ENCODE measurements around the gene NPIPA3.
"Not testable (repeated sequence)": the region's sequence is repeated elsewhere in the genome, so short reads cannot be mapped to it uniquely, and the experiment has no call there.

Gene NPIPA3

GRCh38 chr16:14703156-14704011 lies at the start of gene NPIPA3:
Gene NPIPA3, plus strand, starts transcription at chr16:14703411. Its CDS starts 5,533 bp downstream, at chr16:14708944.
- DNase-seq (ENCODE audit: low read depth in 3 of 3) = not testable (repeated sequence)

GRCh38 chr16:14658063-14658462 lies 45.1 kb upstream of the NPIPA3 start:
- DNase-seq (ENCODE audit: low read depth in 3 of 3) = no peak

- DNase-seq (ENCODE audit: low read depth in 3 of 3) = no peak
Observed at GRCh38 chr16:14667347-14668266, 35.6 kb upstream of the NPIPA3 start.

GRCh38 chr16:14668556-14669223 lies 34.5 kb upstream of the NPIPA3 start:
- DNase-seq (ENCODE audit: low read depth in 3 of 3) = no peak

GRCh38 chr16:14669776-14670175 lies 33.4 kb upstream of the NPIPA3 start:
- DNase-seq (ENCODE audit: low read depth in 3 of 3) = no peak

GRCh38 chr16:14672403-14672971 lies 30.7 kb upstream of the NPIPA3 start:
- no peak for DNase-seq (ENCODE audit: low read depth in 3 of 3)

DNA sequence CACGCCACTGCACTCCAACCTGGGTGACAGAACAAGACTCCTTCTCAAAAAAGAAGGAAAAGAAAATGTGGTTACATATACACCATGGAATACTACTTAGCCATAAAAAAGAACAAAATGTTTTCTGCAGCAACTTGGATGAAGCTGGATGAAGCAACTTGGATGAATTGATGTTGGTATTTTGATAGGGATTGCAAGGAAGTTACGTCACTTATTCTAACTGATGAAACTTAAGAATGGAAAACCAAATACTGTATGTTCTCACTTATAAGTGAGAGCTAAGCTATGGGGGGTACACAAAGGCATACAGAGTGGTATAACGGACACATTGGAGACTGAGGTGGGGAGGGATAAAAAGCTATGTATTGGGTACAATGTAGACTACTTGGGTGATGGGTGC lies 26.6 kb upstream of the NPIPA3 start:
- DNase-seq (ENCODE audit: low read depth in 3 of 3) = no peak

DNA sequence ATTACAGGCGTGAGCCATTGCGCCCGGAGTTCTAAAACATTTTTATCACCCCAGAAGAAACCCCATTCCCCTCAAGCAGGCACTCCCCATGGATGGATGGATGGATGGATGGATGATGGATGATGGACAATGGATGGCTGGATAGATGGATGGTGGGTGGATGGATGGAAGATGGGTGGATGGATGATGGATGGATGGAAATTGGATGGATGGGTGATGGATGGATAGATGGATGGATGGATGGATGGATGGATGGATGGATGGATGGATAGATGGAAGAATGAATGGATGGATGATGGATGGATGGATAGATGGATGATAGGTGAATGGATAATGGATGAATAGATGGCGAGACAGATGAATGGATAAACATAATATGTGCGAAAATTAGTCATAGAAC lies 25.6 kb upstream of the NPIPA3 start:
- DNase-seq (ENCODE audit: low read depth in 3 of 3) = no peak

DNA sequence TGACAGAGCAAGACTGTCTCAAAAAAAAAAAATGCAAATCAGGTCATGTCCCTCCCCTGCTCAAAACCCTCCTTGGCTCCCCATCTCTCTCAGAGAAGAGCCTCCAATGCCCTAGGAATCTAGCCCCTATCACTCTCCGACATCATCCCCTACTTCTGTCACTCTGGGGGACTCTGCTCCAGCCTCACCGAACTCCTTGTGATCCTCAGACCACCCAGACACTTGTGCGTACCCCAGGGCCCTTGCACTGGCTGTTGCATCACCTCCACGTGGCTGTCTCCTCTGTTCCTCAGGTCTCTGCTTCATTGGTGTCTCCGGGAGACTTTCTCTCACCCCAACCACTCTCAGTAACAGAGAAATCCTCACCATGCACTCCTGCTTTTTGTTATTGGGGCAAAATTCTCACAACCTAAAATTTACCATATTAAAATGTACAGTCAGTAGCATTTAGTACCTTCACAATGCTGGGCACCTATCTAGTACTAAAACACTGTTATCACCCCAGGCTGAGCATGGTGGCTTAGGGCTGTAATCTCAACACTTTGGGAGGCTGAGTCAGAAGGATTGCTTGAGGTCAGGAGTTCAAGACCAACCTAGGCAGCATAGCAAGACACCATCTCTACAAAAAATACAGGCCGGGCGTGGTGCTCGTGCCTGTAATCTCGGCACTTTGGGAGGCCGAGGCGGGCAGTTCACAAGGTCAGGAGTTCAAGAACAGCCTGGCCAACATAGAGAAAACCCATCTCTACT lies 24.3 kb upstream of the NPIPA3 start:
- no peak for DNase-seq (ENCODE audit: low read depth in 3 of 3)

- not testable (repeated sequence) for DNase-seq (ENCODE audit: low read depth in 3 of 3)
Observed at GRCh38 chr16:14680396-14680795, 22.8 kb upstream of the NPIPA3 start.

- DNase-seq (ENCODE audit: low read depth in 3 of 3) = no peak
Observed at GRCh38 chr16:14681115-14681514, 22.1 kb upstream of the NPIPA3 start.

DNA sequence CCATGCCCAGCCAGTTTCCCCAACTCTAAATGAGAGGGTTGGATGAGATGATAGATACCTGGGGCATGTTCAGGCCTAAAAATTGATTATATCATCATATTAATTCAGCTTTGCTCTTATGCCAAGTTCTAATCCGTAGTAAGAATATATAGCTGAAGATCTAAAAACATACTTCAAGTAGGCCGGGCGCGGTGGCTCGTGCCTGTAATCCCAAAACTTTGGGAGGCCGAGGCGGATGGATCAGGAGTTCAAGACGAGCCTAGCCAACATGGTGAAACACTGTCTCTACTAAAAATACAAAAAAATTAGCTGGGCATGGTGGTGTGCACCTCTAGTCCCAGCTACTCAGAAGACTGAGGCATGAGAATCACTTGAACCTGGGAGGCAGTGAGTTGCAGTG lies 21.1 kb upstream of the NPIPA3 start:
- DNase-seq (ENCODE audit: low read depth in 3 of 3) = no peak

DNA sequence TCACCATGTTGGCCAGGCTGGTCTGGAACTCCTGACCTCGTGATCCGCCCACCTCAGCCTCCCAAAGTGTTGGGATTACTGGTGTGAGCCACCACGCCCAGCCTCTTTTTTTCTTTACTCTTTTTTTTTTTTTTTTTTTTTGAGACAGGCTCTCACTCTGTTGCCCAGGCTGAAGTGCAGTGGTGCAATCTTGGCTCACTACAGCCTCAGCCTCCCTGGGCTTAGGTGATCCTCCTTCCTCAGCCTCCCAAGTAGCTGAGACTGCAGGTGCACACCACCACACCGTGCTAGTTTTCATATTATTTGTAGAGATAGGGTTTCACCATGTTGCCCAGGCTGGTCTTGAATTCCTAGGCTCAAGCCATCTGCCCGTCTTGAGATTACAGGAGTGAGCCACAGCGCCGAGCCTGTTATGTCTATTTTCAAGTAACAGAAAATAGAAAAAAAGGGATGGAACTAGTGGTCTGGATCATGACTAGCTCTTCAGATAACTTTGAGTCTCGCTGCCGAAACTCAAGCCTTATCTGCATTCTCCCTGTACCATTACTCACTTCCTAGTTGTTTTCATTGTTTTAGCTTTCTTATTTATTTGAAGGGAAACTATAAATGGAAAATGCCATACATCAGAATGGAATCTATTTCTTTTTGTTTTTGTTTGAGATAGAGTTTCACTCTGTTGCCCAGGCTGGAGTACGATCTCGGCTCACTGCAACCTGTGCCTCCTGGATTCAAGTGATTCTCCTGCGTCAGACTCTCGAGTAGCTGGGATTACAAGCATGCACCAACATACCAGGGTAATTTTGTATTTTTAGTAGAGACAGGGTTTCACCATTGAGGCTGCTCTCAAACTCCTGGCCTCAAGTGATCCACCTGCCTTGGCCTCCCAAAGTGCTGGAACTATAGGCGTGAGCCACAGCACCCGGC lies 17.1 kb upstream of the NPIPA3 start:
- DNase-seq (ENCODE audit: low read depth in 3 of 3) = not testable (repeated sequence)

- not testable (repeated sequence) for DNase-seq (ENCODE audit: low read depth in 3 of 3)
Observed at GRCh38 chr16:14694129-14694528, 9.1 kb upstream of the NPIPA3 start, which contains the start of gene PLA2G10. Gene PLA2G10, minus strand, starts transcription at chr16:14694308. Its CDS starts 79 bp downstream, at chr16:14694229.

GRCh38 chr16:14701859-14702258 lies 1.4 kb upstream of the NPIPA3 start:
- DNase-seq (ENCODE audit: low read depth in 3 of 3) = not testable (repeated sequence)

- DNase-seq (ENCODE audit: low read depth in 3 of 3) = not testable (repeated sequence)
Observed at GRCh38 chr16:14702672-14703071, 539 bp upstream of the NPIPA3 start.

DNA sequence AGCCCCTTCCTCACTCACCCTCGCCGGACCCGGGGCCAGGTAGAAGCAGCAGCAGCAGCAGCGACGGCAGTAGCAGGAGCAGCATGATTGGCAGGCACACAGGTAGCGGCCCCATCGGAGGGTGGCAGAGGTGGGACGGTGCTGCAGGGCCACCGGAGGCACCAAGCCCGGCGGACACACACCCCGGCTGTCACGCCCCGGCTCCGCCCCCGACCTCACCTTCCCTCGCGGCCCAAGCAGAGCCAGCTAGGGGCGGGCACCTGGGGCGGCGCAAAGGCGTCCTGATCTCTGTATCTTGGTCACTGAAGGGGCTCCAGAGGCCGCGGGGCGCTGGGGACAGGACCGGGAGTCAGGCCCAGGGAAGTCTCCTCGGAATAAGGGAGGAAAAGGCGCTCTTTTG lies 30.0 kb downstream of the NPIPA3 start:
- not testable (repeated sequence) for DNase-seq (ENCODE audit: low read depth in 3 of 3)

- DNase-seq (ENCODE audit: low read depth in 3 of 3) = not testable (repeated sequence)
Observed at GRCh38 chr16:14740832-14741385, 37.7 kb downstream of the NPIPA3 start.

GRCh38 chr16:14741794-14742193 lies 38.6 kb downstream of the NPIPA3 start:
- DNase-seq (ENCODE audit: low read depth in 3 of 3) = not testable (repeated sequence)

Measured in stimulated activated CD4-positive, alpha-beta T cell treated with anti-CD3 and anti-CD28 coated beads, TNF-alpha, amount 100 ng/mL, for 48 hours (primary cell).